Loucy (cell line): ENCODE data around the gene VPS16.

Experiments used
- H2AFZ ChIP-seq: fragments of 200-600 bp; sonication (generic); 2 replicates; pipeline ENCODE4 v1.6.0; 2016; ENCODE audit warnings: antibody characterized with exemption, mild to moderate bottlenecking, low read length, moderate library complexity
- H3F3A ChIP-seq: fragments of 200-600 bp; 2 replicates; pipeline ENCODE4 v1.6.0; 2016; ENCODE audit warnings: antibody characterized with exemption, low read depth, mild to moderate bottlenecking
- H3K27me3 ChIP-seq: fragments of 200-600 bp; sonication (generic); 2 replicates; pipeline ENCODE4 v1.6.1; 2014; ENCODE audit warnings: low read length, mild to moderate bottlenecking; ENCODE audit not compliant: insufficient read depth, poor library complexity, severe bottlenecking
- H3K36me3 ChIP-seq: fragments of 200-600 bp; sonication (generic); 2 replicates; pipeline ENCODE4 v1.6.1; 2016; ENCODE audit warnings: low read length; ENCODE audit not compliant: insufficient read depth
- H3K4me1 ChIP-seq: fragments of 200-600 bp; sonication (generic); 2 replicates; pipeline ENCODE4 v1.5.1; 2014; ENCODE audit warnings: low read length, mild to moderate bottlenecking; ENCODE audit not compliant: insufficient read depth, poor library complexity, severe bottlenecking
- H3K4me2 ChIP-seq: fragments of 200-600 bp; sonication (generic); 2 replicates; pipeline ENCODE4 v1.6.0; 2014; ENCODE audit warnings: antibody characterized with exemption, low read length, low read depth, mild to moderate bottlenecking; ENCODE audit not compliant: poor library complexity, severe bottlenecking
- H3K4me3 ChIP-seq: fragments of 200-600 bp; sonication (generic); 2 replicates; pipeline ENCODE4 v1.5.1; 2014; ENCODE audit warnings: low read length, mild to moderate bottlenecking, mixed read lengths; ENCODE audit not compliant: poor library complexity, severe bottlenecking
- H3K79me2 ChIP-seq: fragments of 200-600 bp; sonication (generic); 2 replicates; pipeline ENCODE4 v1.6.1; 2014; ENCODE audit warnings: low read length; ENCODE audit not compliant: insufficient read depth
- H3K9ac ChIP-seq: fragments of 200-600 bp; sonication (generic); 2 replicates; pipeline ENCODE4 v1.6.0; 2014; ENCODE audit warnings: mild to moderate bottlenecking, low read depth, low read length, moderate library complexity; ENCODE audit not compliant: poor library complexity, severe bottlenecking
- H3K9me2 ChIP-seq: fragments of 200-600 bp; sonication (generic); replicated peaks from 2 replicates; pipeline ENCODE4 v1.6.1; 2016; ENCODE audit warnings: low read depth, low read length, mixed read lengths
- H3K9me3 ChIP-seq: fragments of 200-600 bp; sonication (generic); 2 replicates; pipeline ENCODE4 v1.6.1; 2014; ENCODE audit warnings: mild to moderate bottlenecking, antibody characterized with exemption, low read length, low read depth; ENCODE audit not compliant: insufficient read depth
- H4K20me1 ChIP-seq: fragments of 200-600 bp; sonication (generic); 2 replicates; pipeline ENCODE4 v1.6.0; 2014; ENCODE audit warnings: antibody characterized with exemption, low read length, mild to moderate bottlenecking; ENCODE audit not compliant: insufficient read depth, poor library complexity, severe bottlenecking
- CTCF ChIP-seq: fragments of 200-600 bp; sonication (generic); conservative IDR thresholded peaks from 2 replicates; pipeline ENCODE4 v1.5.1; 2014; ENCODE audit warnings: mild to moderate bottlenecking, antibody characterized with exemption, low read length
- EZH2phosphoT487 ChIP-seq: fragments of 200-600 bp; IDR thresholded peaks from 2 replicates; pipeline ENCODE4 v1.6.1; 2018; ENCODE audit warnings: antibody characterized with exemption, mild to moderate bottlenecking, moderate library complexity, borderline replicate concordance

Gene VPS16

GRCh38 chr20:2845607-2846006, 5.1 kb downstream of the VPS16 start:
- peaks cover 24% of the 10 kb centered on the region for H3K4me1 ChIP-seq
- no peak overlapping the region for H3K4me2 ChIP-seq
- no peak for TF ChIP-seq EZH2phosphoT487
- no peak for TF ChIP-seq CTCF
- no peaks in the 10 kb centered on the region for H3K9me3 ChIP-seq
- no peaks in the 10 kb centered on the region for H4K20me1 ChIP-seq
- peaks cover 16% of the 10 kb centered on the region; the same call in 1 of the 2 replicates for H3K79me2 ChIP-seq
- no peak overlapping the region for H3K4me3 ChIP-seq
- H3K27me3 ChIP-seq = no peaks in the 10 kb centered on the region
- H3K36me3 ChIP-seq = no peaks in the 10 kb centered on the region
- no peak overlapping the region for H2AFZ ChIP-seq
- no peak overlapping the region for H3K9ac ChIP-seq
- no peaks in the 10 kb centered on the region for H3K9me2 ChIP-seq
- H3F3A ChIP-seq = no peaks in the 10 kb centered on the region

GRCh38 chr20:2846698-2847097, 6.2 kb downstream of the VPS16 start:
- H3K27me3 ChIP-seq = no peaks in the 10 kb centered on the region
- no peak overlapping the region for H3K4me2 ChIP-seq
- H3K9ac ChIP-seq = no peak overlapping the region
- H3K79me2 ChIP-seq = peaks cover 7% of the 10 kb centered on the region; the same call in 1 of the 2 replicates
- H3K9me3 ChIP-seq = no peaks in the 10 kb centered on the region
- H3K4me3 ChIP-seq = no peak overlapping the region
- H2AFZ ChIP-seq = no peak overlapping the region
- H3K4me1 ChIP-seq = peaks cover 17% of the 10 kb centered on the region
- H3K36me3 ChIP-seq = no peaks in the 10 kb centered on the region
- H3K9me2 ChIP-seq = no peaks in the 10 kb centered on the region
- no peaks in the 10 kb centered on the region for H4K20me1 ChIP-seq
- H3F3A ChIP-seq = 0 out of 2 replicates have a peak, but pooled peaks cover under 1% of the 10 kb centered on the region
- TF ChIP-seq CTCF (no peak), EZH2phosphoT487 (no peak)

GRCh38 chr20:2847802-2848201, 7.3 kb downstream of the VPS16 start:
- Histone ChIP-seq H3K79me2 (no peaks in the 10 kb centered on the region; the same call in 1 of the 2 replicates), H3K4me2 (no peak overlapping the region), H3K9me2 (no peaks in the 10 kb centered on the region), H3K4me3 (no peak overlapping the region), H3K36me3 (no peaks in the 10 kb centered on the region), H3F3A (peaks cover 3% of the 10 kb centered on the region; the same call in 1 of the 2 replicates), H3K27me3 (no peaks in the 10 kb centered on the region), H3K9me3 (no peaks in the 10 kb centered on the region), H2AFZ (no peak overlapping the region), H4K20me1 (no peaks in the 10 kb centered on the region), H3K9ac (no peak overlapping the region), H3K4me1 (peaks cover 23% of the 10 kb centered on the region)
- no peak for TF ChIP-seq CTCF
- no peak for TF ChIP-seq EZH2phosphoT487
